Glomerular endothelial cell (primary cell): Measurements from ENCODE around the gene ZNF845. TPM values are rescaled to one million over a fixed set of nuclear protein-coding genes. Genes with fewer than 3 reads are reported as not detected.
A peak's percentile ranks its signal among the peaks of the same experiment; 100 is the strongest.
"Not testable (repeated sequence)": the region's sequence is repeated elsewhere in the genome, so short reads cannot be mapped to it uniquely, and the experiment has no call there.

Experiments used
- DNase-seq: peaks from one replicate; pipeline ENCODE4 v3.0.0-alpha.2; 2011; ENCODE audit warnings: low read depth, low spot score; ENCODE audit errors: extremely low read depth
- total RNA-seq: library from RNA; depleted of rRNA; stranded (reverse); fragments of >200 nt; gene quantifications from 2 replicates; pipeline ENCODE4 v1.2.3, GENCODE V29; 2015

ZNF845 gene
- total RNA-seq, 1 donor from 2014 or later, result 5.1 TPM

DNA sequence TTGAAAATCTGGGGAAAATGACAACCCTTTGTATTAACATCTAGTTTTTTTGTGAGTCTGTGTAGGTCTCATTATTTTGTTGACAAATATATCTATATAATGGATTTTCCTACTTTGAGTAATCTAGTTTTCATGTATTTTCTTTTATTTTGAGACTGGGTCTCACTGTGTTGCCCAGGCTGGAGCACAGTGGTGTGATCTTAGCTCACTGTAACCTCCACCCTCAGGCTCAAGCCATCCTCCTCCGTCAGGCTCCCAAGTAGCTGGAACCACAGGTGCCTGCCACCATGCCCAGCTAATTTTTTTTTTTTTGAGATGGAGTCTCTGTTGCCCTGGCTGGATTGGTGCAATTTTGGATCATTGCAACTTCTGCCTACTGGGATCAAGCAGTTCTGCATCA lies 41.2 kb downstream of the ZNF845 start:
- no peak for DNase-seq

DNA sequence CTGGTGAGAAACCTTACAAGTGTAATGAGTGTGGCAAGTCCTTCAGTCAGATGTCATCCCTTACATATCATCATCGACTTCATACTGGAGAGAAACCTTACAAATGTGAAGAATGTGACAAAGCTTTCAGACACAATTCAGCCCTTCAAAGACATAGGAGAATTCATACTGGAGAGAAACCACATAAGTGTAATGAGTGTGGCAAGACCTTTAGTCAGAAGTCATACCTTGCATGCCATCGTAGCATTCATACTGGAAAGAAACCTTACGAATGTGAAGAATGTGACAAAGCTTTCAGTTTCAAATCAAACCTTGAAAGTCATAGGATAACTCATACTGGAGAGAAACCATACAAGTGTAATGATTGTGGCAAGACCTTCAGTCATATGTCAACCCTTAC lies 47.8 kb downstream of the ZNF845 start:
- DNase-seq, result no peak

DNA sequence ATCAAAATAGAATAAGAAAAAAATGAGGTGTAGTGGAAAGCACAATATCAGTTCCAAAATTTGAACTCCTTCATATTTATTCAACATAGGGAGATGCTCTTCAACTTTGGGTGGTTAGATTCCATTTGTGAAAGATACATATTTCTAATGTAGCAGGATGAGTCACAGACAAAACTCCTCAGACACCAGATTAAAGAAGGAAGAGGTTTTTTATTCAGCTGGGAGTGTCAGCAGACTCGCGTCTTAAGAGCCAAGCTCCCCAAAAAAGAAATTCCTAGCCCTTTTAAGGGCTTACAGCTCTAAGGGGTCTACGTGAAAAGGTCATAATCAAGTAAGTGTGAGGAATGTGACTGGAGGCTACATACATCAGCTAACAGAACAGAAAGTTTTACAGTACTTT lies 54.6 kb downstream of the ZNF845 start:
- DNase-seq, result no peak

GRCh38 chr19:53388904-53389303 lies 55.4 kb downstream of the ZNF845 start:
- no peak for DNase-seq

DNA sequence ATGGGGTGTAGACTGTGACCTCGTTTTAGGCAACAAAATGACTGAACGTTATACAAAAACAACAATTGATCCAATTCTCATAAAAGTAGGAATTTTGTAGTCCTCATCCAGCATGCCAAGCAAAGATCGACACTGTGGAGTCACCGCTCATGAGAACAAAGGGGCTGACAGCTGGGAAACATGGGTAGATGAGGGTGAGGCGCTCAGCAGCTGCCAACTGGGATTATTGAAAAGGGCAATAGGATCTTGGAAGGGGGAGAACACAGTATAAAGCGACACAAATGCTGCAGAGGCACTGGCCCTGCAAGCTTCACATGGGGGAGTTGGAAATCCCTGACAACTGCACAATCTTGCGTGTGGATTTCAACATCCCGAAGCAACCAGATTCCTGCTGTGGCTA lies 56.0 kb downstream of the ZNF845 start:
- DNase-seq, result no peak

DNA sequence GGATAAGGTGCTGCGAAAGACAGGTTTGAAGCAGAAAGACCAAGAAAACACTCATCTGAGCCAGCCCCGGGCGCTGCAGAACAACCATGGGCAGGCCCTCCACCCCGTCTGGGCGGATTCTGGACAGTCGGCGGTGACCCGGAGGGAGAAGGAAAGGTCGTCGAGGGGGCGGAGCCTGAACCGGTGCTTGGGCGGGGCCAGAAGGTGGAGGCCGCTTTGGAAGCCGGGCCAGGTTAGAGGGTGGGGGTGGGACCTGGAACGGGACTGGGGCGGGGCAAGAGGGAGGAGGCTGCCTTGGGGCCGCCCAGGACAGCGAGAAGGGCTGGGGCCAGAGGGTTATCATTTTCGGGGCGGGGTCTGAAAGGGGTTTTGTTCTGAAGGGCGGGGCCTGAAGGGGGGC lies 56.4 kb downstream of the ZNF845 start:
- DNase-seq, result no peak

DNA sequence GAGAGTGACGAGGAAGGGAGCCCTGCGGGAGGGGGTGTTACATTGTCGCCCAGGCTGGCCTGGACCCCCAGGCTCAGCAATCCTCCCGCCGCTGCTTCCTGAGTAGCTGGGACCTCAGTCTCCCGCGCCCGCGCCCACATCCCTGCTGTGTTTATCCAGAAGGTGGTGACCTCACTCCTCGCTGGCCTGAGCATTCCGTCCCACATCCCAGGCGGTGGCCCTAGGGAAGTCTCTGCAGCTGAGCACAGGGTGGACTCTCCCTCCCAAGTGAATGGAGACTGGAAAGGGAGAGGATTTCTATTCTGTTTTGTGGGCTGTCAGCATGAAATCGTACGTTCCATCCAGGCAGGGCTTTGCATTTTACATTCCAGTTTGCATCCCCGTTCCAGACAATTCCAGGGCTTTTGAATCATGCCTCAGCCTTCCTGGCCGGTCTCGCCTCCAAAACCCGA lies 61.0 kb downstream of the ZNF845 start:
- peak; percentile 12 for DNase-seq

GRCh38 chr19:53394974-53395839 lies 61.7 kb downstream of the ZNF845 start, which contains the start of gene ZNF765:
TSS of gene ZNF765 (plus strand) at chr19:53395149. CDS start at chr19:53398016, 2,867 bp downstream.
- peak; percentile 37 for DNase-seq

DNA sequence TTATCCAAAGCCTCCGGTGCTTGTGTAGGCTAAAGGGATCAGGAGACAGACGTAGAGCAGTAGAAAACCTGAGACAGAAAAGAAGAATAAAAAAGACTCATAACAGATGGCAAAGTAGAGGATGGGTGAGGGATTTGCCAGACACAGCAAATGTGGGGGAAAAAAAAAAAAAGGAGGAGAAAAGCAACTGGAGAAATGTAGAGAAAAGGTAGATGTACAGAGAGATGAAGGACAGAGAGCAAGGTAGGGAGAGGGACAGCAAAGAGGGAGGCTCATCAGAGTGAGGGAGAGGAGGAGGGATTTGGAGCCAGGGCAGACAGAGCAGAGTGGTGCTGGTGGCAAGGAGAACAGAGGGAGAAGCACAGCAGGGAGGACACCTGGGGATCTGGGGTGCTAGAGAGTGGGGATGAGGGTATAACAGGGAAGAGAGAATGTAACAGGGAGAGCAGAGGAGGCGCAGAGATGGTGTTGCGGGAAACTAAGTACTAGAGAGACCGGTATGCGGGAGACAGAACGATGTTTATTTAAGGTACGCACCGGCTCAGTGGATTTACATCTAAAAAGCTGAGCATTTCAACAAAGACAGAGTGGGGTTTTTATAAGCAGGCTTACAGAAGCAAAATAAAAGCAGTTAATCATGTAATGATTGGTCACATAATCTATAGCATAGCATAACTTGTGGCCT lies 62.4 kb downstream of the ZNF845 start:
- not testable (repeated sequence) for DNase-seq

GRCh38 chr19:53396525-53396868 lies 62.9 kb downstream of the ZNF845 start:
- DNase-seq, result no peak

DNA sequence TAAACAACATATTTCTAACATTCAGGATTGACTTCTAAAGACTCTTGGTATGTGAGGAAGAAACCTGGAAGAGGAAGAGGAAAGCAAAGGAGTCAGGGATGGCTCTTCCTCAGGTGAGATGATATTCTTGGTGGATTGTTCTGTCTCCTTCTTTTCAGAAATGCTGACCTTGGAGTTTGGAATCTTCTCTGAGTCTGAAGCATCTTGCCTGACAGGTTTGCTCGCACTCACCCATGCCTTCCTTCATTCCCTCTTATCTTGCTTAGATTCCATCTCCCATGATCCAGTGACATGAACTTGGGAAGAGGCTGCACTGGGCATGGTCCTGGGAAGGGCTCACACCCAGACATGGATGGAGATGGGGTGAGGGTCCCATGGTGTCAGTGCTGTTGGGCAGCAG lies 64.4 kb downstream of the ZNF845 start:
- DNase-seq, result not testable (repeated sequence)

Other genes starting within 250 kb of the ZNF845 start
- gene ZNF160, start 230.3 kb upstream of the ZNF845 start, total RNA-seq, result 24.2 and 30.2 TPM in 2 replicates
- gene ZNF415, start 200.8 kb upstream of the ZNF845 start, total RNA-seq, result 1.6 and 5.5 TPM in 2 replicates
- gene ZNF347, start 174.7 kb upstream of the ZNF845 start, total RNA-seq, result 4.5 and 6.0 TPM in 2 replicates
- 1.9 and 2.5 TPM in 2 replicates for gene ZNF665, start 140.4 kb upstream of the ZNF845 start, total RNA-seq
- gene ZNF677, start 78.9 kb upstream of the ZNF845 start, total RNA-seq, result 18.7 and 28.1 TPM in 2 replicates
- not detected in 2 replicates for gene VN1R2, start 75.5 kb upstream of the ZNF845 start, total RNA-seq
- not detected in 2 replicates for gene VN1R4, start 66.0 kb upstream of the ZNF845 start, total RNA-seq
- 2.6 and 2.7 TPM in 2 replicates for gene ZNF525, start 32.0 kb downstream of the ZNF845 start, total RNA-seq
- 5.0 and 12.7 TPM in 2 replicates for gene ZNF765, start 61.4 kb downstream of the ZNF845 start, total RNA-seq
- 6.6 and 7.0 TPM in 2 replicates for gene ZNF761, start 98.2 kb downstream of the ZNF845 start, total RNA-seq
- 2.5 and 4.0 TPM in 2 replicates for gene ZNF813, start 134.0 kb downstream of the ZNF845 start, total RNA-seq
- 6.2 and 8.3 TPM in 2 replicates for gene ZNF331, start 204.4 kb downstream of the ZNF845 start, total RNA-seq